ENCODE results near the gene SLC11A2. TPM values are rescaled to one million over a fixed set of nuclear protein-coding genes. Genes with fewer than 3 reads are reported as not detected.
A peak's percentile ranks its signal among the peaks of the same experiment; 100 is the strongest.

SLC11A2 gene
- total RNA-seq, 1 donor from 2014 or later = 42.9 TPM

DNA sequence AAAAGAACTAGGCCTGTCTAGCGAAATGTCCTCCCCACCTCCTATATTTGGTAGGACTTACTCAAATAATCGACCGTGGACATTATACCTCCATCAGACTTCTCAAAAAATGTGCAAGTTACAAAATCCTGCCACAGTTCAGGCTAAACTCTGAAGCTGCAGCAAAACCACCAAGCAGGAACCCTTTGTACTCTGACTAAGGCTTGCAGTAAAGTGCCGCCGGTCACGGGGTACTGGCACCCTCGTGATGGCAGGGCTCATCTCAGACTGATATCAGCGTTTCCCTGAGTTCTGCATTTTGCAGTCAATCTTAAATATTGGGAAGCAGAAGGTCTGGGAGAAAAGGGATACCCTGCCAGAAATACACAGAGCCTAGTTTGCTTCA, 17.1 kb downstream of the SLC11A2 start:
- DNase-seq (ENCODE audit: low read depth) = no peak
- no peaks in the 10 kb centered on the region for H3K27me3 ChIP-seq (ENCODE audit: control insufficient read depth, insufficient read depth, low read length)
- H3K36me3 ChIP-seq (ENCODE audit: control insufficient read depth, insufficient read depth, low read length) = peaks cover 4% of the 10 kb centered on the region
- TF ChIP-seq, protein P1, sequence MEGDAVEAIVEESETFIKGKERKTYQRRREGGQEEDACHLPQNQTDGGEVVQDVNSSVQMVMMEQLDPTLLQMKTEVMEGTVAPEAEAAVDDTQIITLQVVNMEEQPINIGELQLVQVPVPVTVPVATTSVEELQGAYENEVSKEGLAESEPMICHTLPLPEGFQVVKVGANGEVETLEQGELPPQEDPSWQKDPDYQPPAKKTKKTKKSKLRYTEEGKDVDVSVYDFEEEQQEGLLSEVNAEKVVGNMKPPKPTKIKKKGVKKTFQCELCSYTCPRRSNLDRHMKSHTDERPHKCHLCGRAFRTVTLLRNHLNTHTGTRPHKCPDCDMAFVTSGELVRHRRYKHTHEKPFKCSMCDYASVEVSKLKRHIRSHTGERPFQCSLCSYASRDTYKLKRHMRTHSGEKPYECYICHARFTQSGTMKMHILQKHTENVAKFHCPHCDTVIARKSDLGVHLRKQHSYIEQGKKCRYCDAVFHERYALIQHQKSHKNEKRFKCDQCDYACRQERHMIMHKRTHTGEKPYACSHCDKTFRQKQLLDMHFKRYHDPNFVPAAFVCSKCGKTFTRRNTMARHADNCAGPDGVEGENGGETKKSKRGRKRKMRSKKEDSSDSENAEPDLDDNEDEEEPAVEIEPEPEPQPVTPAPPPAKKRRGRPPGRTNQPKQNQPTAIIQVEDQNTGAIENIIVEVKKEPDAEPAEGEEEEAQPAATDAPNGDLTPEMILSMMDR (IDR thresholded peaks at IDR 0.05; ENCODE audit: insufficient read depth, low read length, severe bottlenecking) = no peak
- no peak for FAIRE-seq
- no peak overlapping the region for H3K4me3 ChIP-seq (ENCODE audit: low read depth, low read length)

DNA sequence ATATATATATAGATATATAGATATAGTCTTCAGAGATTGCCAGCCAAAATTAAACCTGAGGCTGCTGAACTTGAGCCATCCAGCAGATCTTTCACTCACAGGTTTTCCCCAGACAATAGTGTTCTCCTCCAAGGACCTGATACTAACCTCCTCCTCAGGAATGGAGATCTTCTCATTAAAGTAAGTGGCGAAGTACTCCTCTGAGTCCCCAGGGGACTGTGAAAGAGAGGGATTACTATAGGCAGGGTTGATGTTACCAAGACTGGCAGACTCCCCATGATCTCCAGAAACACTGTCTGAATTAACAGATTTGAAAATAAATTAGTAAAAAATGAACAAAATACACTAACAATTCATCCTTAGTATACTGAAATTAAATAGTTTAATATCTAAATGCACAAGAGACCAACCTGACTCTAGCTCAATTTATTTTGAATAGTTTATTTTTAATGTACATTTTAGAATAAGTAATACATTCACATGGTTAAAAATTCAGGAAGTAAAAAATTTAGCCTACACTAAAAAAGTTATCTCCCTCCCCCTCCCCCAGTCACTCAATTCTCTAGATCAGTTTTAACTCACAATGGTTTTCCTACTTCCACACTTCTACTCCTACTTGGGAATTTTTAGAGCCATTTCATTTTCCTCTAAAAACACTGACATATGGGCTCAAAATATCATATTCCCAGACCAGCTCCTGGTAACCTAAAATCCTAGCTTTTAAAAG, 17.7 kb downstream of the SLC11A2 start:
- TF ChIP-seq, protein P1 (IDR thresholded peaks at IDR 0.05; ENCODE audit: insufficient read depth, low read length, severe bottlenecking) = no peak
- FAIRE-seq = no peak

DNA sequence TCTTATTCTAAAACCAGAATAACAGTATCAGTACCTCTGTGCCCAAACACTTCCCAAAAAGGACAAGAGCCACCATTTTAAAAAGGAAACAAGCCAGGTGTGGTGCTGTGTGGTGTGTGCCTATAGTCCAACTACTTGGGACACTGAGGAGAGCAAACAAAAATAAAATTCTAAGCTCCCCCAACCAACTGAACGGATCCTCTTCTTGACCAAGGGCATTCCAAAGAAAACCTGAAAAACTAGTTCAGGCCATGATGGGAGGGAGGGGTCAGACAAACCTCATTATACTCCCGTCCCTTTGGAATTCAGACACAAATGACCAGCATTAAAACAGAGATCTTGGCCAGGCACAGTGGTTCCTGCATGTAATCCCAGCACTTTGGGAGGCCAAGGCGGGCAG, 20.5 kb downstream of the SLC11A2 start:
- no peaks in the 10 kb centered on the region for H3K27me3 ChIP-seq (ENCODE audit: control insufficient read depth, insufficient read depth, low read length)
- peaks cover 4% of the 10 kb centered on the region for H3K36me3 ChIP-seq (ENCODE audit: control insufficient read depth, insufficient read depth, low read length)
- DNase-seq (ENCODE audit: low read depth) = peak; percentile 26
- TF ChIP-seq, protein P1 (IDR thresholded peaks at IDR 0.05; ENCODE audit: insufficient read depth, low read length, severe bottlenecking) = no peak
- FAIRE-seq = no peak
- H3K4me3 ChIP-seq (ENCODE audit: low read depth, low read length) = no peak overlapping the region

More for the DNA sequence above, 17.7 kb downstream of the SLC11A2 start:
- Histone ChIP-seq H3K36me3 (ENCODE audit: control insufficient read depth, insufficient read depth, low read length) (peaks cover 4% of the 10 kb centered on the region), H3K27me3 (ENCODE audit: control insufficient read depth, insufficient read depth, low read length) (no peaks in the 10 kb centered on the region), H3K4me3 (ENCODE audit: low read depth, low read length) (no peak overlapping the region)
- DNase-seq (ENCODE audit: low read depth) = no peak

DNA sequence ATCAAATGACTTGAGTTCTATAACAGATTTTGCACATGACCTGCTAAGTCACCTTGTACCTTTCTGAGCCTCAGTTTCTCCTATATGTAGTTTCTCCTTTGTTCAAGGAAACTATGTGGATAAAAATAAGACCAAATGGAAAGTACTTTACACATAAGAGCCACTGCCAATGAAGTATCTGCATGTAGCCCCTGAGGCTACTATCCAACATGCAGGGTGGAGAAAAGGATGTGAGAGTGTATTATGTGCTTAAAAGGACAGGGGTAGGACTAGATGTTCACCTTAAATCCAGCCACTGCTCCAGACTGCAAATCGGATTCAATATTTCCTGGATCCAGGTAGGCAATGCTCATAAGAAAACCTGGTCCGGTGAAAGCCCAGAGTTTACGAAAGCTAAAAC, 21.2 kb downstream of the SLC11A2 start:
- TF ChIP-seq, protein P1 (IDR thresholded peaks at IDR 0.05; ENCODE audit: insufficient read depth, low read length, severe bottlenecking) = no peak
- Histone ChIP-seq H3K36me3 (ENCODE audit: control insufficient read depth, insufficient read depth, low read length) (peaks cover 6% of the 10 kb centered on the region), H3K4me3 (ENCODE audit: low read depth, low read length) (no peak overlapping the region), H3K27me3 (ENCODE audit: control insufficient read depth, insufficient read depth, low read length) (no peaks in the 10 kb centered on the region)
- FAIRE-seq (no peak), DNase-seq (ENCODE audit: low read depth) (no peak)

DNA sequence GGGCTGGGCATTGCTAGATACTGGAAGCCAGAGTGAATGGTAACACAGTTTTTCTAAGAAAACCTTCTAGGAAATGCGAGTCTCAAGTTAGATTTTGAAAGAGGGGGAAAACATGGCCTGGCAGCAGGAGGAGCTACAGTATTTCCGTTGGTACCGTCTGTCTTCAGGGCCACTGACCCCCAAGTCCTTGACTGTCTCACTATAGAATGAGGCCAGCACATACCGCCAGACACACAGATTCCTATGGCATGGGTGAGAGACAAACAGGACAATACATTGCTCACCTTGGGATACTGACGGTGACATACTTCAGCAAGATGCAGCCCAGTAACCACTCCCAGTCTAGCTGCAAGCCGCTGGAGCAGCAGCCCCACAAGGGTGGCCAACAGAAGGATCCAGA, 21.7 kb downstream of the SLC11A2 start:
- Histone ChIP-seq H3K36me3 (ENCODE audit: control insufficient read depth, insufficient read depth, low read length) (peaks cover 6% of the 10 kb centered on the region), H3K27me3 (ENCODE audit: control insufficient read depth, insufficient read depth, low read length) (no peaks in the 10 kb centered on the region), H3K4me3 (ENCODE audit: low read depth, low read length) (no peak overlapping the region)
- DNase-seq (ENCODE audit: low read depth) (no peak), FAIRE-seq (no peak)
- TF ChIP-seq, protein P1 (IDR thresholded peaks at IDR 0.05; ENCODE audit: insufficient read depth, low read length, severe bottlenecking) = no peak

DNA sequence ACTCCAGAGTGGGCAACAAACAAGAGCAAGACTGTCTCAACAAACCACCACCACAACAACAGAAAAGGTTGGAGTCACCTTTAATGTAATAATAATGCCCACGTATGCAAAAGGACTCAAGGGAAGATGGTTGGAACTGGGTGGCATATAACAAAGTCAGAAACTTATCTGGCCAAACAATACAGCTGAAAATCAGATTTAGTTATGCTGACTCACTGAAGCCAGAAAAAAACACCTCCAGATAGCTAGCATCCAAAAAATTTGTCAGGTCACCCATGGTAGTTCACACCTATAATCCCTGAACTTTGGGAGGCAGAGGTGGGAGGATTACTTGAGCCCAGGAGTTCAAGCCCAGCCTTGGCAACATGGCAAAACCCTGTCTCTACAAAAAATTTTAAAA, 24.4 kb downstream of the SLC11A2 start:
- Histone ChIP-seq H3K36me3 (ENCODE audit: control insufficient read depth, insufficient read depth, low read length) (peaks cover 6% of the 10 kb centered on the region), H3K4me3 (ENCODE audit: low read depth, low read length) (no peak overlapping the region), H3K27me3 (ENCODE audit: control insufficient read depth, insufficient read depth, low read length) (no peaks in the 10 kb centered on the region)
- DNase-seq (ENCODE audit: low read depth) (no peak), FAIRE-seq (no peak)
- TF ChIP-seq, protein P1 (IDR thresholded peaks at IDR 0.05; ENCODE audit: insufficient read depth, low read length, severe bottlenecking) = no peak
